ENCODE measurements around the gene HAPLN2.
A peak's percentile ranks its signal among the peaks of the same experiment; 100 is the strongest.

HAPLN2 gene

DNA sequence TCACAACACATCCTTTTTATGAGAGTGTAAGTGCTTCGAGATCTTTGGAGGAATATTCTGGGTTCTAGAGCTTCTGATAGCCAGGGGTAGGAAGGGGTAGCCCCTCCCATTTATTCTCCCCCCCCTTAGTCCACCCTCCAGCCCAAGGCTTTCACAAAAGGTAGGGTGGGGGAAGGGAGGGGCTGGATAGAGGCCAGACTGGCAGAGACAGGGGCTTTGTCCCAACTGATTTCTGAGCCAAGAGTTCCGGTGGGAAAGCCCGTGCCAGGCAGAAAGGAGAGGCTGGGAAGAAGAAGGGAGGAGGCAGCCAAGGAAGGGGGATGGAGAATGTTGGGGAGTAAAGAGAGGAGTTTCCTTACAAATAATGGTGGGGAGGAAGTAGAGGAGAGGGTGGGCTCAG is 25.8 kb downstream of the HAPLN2 start:
- DNase-seq (ENCODE audit: low spot score), result no peak

DNA sequence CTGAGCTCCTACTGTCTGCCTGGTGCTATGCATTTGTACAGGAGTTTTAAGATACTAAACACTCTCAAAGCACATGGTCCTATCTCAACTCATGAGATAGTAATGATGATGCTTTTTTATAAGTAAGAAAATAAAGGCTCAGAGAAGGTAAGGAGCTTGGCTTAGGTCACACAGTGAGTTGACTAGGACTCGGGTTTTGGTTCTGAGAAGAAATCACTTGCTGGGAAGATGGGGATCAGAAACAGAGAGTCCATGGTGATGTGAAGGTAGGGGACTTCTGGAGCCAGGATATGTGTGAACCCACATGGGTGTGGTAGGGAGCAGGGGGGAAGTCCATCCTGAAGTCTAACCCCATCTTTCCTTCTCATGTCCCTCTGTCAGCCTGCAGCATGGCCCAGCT is 26.5 kb downstream of the HAPLN2 start:
- DNase-seq (ENCODE audit: low spot score), result no peak

DNA sequence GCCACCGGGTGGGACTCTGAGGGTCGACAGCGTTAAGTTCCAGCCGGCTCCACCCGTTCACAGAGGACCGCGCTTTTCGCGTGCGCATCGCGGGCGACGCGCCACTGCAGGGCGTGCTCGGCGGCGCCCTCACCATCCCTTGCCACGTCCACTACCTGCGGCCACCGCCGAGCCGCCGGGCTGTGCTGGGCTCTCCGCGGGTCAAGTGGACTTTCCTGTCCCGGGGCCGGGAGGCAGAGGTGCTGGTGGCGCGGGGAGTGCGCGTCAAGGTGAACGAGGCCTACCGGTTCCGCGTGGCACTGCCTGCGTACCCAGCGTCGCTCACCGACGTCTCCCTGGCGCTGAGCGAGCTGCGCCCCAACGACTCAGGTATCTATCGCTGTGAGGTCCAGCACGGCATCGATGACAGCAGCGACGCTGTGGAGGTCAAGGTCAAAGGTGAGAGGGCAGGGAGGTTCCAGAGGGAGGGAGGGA is 27.6 kb downstream of the HAPLN2 start:
- no peak for DNase-seq (ENCODE audit: low spot score)

DNA sequence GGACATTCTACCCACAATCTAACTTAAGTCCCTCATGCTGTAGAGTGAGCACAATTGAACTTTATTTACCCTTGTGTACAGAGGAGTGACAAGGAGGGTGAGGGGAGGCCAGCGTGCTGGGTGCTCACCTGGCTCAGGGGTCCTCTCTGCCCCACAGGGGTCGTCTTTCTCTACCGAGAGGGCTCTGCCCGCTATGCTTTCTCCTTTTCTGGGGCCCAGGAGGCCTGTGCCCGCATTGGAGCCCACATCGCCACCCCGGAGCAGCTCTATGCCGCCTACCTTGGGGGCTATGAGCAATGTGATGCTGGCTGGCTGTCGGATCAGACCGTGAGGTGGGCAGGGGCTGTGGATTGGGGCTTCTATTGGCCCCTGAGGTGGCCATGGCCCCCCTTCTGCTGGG is 28.1 kb downstream of the HAPLN2 start:
- DNase-seq (ENCODE audit: low spot score), result no peak

DNA sequence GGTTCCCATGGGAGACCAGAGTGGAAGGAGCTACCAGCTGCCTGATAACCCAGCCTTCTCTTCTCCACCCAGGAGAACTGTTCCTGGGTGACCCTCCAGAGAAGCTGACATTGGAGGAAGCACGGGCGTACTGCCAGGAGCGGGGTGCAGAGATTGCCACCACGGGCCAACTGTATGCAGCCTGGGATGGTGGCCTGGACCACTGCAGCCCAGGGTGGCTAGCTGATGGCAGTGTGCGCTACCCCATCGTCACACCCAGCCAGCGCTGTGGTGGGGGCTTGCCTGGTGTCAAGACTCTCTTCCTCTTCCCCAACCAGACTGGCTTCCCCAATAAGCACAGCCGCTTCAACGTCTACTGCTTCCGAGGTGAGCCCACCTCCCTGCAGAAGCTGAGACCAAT is 29.3 kb downstream of the HAPLN2 start:
- no peak for DNase-seq (ENCODE audit: low spot score)

DNA sequence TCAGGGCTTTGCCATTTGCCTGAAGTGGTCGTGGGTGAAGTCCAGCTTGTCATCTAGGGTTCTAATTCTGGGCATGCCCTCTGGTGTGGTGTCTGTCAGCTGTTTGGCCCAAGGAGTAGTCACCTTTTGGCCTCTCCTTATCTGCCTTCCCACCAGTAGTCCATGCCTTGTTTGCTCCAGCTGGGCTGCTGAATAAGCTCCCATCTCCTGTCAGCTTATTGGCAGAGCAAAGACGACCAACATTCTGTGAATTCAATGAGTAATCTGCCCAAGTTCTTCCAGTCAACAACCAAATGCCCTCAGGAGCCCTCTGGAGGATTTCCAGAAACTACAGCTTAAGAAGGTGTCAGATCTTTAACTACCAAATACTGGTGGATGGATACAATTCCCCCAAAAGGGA is 29.7 kb downstream of the HAPLN2 start:
- DNase-seq (ENCODE audit: low spot score), result no peak

DNA sequence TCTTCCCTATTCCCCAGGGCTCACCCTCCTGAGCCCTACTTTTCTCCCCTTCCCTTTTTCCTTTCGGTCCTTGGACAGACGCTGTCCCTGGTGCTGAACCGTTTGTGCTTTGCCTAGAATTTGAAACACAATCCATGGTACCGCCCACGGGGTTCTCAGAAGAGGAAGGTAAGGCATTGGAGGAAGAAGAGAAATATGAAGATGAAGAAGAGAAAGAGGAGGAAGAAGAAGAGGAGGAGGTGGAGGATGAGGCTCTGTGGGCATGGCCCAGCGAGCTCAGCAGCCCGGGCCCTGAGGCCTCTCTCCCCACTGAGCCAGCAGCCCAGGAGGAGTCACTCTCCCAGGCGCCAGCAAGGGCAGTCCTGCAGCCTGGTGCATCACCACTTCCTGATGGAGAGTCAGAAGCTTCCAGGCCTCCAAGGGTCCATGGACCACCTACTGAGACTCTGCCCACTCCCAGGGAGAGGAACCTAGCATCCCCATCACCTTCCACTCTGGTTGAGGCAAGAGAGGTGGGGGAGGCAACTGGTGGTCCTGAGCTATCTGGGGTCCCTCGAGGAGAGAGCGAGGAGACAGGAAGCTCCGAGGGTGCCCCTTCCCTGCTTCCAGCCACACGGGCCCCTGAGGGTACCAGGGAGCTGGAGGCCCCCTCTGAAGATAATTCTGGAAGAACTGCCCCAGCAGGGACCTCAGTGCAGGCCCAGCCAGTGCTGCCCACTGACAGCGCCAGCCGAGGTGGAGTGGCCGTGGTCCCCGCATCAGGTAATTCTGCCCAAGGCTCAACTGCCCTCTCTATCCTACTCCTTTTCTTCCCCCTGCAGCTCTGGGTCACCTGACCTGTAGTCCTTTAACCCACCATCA is 33.1 kb downstream of the HAPLN2 start:
- DNase-seq (ENCODE audit: low spot score), result peak; percentile 60

DNA sequence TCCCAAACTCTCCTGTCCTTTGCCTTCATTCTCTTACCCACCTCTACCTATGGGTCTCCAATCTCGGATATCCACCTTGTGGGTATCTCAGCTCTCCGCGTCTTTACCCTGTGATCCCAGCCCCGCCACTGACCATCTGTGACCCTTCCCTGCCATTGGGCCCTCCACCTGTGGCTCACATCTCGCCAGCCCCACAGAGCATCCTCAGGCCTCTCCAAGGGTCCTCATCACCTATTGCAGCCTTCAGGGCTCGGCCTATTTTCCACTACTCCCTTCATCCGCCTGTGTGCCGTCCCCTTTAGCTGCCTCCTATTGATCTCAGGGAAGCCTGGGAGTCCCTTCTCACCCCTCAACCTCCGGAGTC is 33.8 kb downstream of the HAPLN2 start:
- no peak for DNase-seq (ENCODE audit: low spot score)

DNA sequence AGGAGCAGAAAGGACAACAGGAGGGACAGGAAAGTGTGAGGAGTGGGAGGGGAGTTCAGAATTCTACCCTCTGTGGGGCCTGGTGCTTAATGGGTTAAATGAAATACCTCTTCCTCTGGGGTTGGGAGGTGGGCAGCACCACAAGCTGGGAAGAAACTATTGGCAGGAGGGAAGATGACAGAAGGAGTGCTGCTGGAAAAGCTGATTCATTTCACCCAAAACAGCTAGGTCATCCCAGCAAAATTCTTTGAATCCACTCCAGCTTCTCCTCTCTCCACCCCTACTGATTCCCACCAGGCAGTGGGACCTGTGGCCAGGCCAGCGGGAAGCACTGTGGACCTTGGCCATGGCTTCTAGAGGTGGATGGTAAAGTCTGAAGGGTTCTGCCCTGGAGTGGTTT is 35.5 kb downstream of the HAPLN2 start:
- DNase-seq (ENCODE audit: low spot score), result no peak

DNA sequence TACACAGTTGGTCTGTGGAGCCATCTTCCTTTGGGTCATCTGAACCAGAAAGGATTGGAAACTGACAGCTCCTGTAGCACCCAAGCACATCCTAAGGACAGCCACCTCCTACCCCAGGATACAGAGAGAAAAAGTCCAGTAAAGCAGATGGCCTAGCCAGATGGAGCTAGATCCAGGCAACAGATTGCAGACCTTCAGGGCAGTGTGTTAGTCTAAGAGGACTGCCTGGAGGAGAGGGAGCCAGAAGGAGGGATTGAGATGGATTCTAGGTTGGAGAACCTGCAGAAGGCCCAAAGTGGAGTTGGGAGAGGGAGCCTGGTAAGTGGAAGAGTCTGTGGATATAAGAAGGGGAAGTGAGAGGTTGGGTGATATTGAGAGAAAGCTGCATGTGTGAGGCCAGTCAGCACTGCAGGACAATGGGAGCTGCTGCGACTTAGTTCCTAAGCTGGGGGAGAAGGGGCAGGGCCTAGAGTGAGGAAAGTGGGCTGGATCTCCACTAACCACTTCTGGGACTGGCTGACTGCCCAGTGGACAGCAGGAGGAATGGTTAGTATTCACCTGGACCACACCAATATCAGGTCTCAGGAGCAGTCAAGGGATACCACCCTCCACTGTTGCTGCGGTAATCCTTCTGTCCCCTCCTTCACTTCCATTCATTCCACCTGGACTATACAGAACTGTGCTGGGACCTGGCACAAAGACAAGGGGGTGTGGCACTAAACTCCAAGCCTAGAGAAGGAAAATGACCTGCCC is 36.1 kb downstream of the HAPLN2 start:
- no peak for DNase-seq (ENCODE audit: low spot score)

DNA sequence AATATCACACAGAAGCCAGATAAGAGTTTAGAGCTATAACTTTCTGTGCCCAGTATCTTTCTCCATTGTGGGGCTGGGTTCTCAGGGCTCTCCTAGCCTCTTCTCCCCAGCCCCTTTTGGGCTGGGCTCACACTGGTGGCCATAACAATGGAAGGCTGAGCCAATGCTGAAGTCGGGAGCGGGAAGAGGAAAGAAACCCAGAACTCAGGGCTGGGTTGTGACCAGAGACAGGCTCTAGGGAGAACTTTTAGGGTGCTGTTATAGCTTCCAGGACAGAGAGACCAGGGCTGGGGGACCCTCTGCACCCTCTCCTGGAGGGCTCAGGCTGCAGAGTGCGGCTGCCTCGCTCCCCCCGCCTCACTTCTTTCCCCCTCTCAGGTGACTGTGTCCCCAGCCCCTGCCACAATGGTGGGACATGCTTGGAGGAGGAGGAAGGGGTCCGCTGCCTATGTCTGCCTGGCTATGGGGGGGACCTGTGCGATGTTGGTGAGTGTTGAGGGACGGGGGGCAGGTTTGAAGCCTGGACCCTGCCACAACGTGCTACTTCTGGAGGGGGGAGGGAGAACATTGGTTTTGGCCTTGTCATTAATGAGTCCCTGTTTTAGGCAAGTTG is 36.8 kb downstream of the HAPLN2 start:
- DNase-seq (ENCODE audit: low spot score), result no peak

DNA sequence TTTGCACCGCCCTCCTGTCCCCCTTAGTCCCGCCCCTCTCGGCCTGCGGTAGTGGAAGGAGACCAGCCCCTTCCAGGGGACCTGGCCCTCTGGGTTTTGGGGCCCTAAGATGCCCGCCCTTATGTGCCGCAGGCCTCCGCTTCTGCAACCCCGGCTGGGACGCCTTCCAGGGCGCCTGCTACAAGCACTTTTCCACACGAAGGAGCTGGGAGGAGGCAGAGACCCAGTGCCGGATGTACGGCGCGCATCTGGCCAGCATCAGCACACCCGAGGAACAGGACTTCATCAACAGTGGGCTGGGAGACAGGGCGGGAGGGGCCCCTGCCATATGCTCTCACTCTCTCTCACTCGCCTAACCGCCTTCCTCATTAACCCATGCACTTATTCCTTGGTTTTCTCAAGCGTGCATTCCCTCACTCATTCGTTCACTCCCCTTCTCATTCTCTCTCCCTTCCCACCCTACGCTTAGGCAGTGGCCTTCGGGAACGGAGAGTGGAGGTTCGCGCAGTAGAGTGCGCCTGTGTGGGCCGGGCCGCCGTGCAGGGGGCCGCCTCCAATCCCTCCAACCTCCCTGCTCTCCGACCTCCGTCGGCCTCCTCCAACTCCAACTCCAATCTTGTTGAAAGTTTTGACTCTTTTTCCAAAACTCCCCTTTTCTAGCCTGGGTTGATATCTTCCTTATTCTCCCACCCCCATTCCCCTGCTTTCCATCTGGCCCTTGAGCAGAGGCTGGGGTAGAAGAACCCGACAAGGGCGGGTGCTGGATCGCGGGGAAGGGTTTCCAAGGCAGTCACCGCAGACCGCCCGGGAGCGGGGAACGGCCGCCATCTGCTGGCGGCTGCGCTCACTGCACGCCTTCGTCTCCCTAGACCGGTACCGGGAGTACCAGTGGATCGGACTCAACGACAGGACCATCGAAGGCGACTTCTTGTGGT is 37.9 kb downstream of the HAPLN2 start:
- peak; percentile 91 for DNase-seq (ENCODE audit: low spot score)

DNA sequence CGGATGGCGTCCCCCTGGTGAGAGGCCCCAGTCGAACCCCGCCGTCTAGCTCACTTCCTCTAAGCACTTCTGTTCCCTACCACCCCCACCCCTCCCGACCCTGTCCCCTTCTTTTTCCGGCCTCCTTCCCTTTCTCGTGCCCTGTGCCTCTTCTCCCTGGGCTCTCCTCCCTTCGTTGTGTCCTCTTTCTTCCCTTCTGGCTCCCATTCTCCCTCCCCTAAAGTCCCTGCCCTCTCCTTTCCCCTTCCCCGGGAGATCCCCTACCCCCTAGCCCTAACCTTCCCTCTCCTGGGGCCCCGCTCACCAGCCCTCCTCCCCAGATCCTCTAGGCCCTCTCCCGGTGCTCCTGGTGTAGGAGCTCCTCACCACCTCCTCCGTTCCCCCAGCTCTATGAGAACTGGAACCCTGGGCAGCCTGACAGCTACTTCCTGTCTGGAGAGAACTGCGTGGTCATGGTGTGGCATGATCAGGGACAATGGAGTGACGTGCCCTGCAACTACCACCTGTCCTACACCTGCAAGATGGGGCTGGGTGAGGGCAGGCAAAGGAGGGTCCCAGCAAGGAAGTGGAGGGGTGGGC is 38.6 kb downstream of the HAPLN2 start:
- DNase-seq (ENCODE audit: low spot score), result no peak

DNA sequence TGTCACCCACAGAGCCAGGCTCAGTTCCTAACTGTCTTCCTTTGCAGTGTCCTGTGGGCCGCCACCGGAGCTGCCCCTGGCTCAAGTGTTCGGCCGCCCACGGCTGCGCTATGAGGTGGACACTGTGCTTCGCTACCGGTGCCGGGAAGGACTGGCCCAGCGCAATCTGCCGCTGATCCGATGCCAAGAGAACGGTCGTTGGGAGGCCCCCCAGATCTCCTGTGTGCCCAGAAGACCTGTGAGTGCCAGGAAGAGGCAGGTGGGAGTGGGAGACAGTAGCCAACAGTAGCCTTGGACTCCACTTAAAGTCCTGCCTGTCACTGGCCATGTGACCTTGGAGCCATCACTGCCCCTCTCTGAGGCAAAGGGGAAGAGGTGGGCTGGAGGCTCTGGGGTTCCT is 39.3 kb downstream of the HAPLN2 start:
- no peak for DNase-seq (ENCODE audit: low spot score)

DNA sequence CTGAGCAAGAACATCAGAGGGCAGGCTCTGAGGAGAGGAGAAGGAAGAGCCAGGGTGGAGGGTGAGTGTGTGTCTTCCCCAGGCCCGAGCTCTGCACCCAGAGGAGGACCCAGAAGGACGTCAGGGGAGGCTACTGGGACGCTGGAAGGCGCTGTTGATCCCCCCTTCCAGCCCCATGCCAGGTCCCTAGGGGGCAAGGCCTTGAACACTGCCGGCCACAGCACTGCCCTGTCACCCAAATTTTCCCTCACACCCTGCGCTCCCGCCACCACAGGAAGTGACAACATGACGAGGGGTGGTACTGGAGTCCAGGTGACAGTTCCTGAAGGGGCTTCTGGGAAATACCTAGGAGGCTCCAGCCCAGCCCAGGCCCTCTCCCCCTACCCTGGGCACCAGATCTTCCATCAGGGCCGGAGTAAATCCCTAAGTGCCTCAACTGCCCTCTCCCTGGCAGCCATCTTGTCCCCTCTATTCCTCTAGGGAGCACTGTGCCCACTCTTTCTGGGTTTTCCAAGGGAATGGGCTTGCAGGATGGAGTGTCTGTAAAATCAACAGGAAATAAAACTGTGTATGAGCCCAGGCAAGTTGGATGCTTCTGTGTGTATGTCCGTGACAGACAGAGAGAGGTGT is 39.8 kb downstream of the HAPLN2 start:
- no peak for DNase-seq (ENCODE audit: low spot score)

DNA sequence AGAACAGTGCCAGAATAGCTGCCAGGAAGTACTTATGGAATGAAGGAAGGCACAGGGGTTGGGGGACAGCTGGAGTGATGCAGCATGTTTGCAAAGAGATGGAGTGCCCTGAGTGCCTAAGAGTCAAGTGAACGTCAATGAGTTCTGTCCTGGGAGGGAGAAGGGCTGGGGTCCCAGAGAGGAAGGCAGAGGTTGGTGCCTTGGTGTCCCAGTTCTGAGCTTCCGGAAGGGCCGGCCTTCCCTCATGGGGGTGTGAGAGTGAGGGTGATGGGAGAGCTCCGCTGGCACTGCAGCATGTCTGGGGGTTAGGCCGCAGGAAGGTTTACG is 40.4 kb downstream of the HAPLN2 start:
- DNase-seq (ENCODE audit: low spot score), result no peak

DNA sequence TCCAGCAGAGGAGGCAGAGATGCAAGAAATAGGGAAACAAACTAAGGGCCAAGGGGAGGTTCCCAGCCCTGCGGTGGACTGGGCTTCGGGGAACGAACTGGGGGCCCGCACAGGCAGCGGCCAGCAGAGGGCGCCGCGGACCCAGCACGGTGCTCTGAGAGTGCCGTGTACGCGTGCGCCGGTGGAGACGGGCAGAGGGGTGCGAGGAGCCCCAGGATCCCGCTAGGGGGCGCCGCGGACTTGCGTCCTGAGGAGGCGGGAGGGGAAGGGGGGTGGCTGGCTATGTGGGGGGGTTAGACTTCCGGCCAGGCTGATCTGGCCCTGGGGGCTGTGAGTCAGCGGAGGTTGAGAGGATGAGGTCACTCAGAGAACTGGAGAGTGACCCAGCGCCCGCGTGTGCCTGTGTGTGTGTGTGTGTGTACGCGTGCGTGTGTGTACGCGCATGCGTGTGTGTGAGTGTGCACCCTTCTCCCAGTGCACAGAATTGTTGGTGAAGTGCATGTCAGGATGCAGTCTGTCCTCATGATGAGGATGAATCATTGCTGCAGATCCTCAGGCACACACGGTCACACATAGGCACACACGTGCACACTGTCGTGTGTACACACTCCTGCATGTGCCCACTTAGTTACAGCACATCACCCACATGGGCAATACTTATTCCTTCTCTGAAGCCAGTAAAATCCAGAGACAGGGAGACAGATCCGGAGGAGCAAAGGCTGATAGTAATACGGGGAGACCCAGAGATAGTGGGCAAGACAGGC is 41.0 kb downstream of the HAPLN2 start:
- DNase-seq (ENCODE audit: low spot score), result peak; percentile 99

DNA sequence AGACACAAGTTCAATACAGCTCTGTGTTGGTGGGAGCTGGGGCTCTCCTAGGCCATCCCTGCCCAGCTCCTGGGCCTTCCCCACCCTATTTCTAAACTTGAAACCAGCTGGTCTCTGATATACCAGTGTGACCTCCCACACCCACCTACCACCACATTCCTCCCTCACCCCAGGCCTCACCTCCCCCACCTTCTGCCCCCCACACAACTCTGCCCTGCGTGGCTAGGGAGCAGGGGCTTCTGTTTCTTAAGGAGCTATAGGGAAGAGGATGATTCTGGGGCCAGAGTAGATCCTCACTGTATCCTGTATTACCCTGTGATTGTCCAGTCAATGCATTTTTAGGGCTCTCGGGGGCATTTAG is 41.5 kb downstream of the HAPLN2 start:
- no peak for DNase-seq (ENCODE audit: low spot score)

DNA sequence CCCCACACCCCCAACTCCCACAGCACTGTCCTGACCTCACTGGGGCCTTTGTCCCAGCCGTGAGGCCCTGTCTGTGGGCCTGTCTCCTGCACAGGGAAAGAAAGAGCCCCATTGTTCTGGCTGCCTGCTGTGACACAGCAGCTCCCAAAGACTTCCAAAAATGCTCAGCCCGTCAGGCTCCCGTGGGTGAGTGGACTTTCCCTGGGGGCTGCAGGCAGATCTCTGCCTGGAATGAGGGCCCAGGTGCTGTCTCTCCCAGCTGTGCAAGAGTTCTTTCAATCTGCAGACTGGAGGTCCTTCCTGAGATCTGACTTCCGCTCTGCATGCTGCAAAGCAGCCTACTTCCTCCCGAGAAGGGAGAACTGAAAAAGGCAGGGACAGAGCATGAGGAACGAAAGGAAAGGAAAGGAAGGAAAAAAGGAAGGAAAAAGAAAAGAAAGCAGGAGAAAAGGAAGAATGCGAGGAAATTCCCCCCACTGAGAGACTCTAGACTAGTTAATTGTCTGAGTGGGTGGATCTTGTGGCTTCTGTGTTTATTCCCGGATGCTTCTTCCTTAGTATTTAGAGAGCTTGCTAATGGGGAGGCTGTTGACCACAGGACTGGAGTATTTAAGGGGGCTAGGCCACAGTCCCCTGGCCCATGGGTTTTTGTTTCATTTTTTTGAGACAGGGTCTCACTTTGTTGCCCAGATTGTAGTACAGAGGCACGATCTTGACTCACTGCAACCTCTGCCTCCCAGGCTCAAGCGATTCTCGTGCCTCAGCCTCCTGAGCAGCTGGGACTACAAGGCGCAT is 43.0 kb downstream of the HAPLN2 start:
- no peak for DNase-seq (ENCODE audit: low spot score)

DNA sequence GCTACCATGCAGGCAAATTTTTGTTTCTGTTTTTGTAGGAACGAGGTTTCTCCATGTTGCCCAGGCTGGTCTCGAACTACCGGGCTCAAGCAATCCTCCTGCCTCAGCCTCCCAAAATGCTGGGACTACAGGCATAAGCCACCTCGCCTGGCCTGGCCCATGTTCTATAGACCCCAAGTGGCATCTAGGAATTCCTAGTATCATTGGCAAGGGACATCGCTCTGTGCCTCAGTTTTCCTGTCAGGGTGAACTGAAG is 43.5 kb downstream of the HAPLN2 start:
- no peak for DNase-seq (ENCODE audit: low spot score)

All from AG08396 (cell line).